Measurements from ENCODE around the gene MIB1. TPM values are rescaled to one million over a fixed set of nuclear protein-coding genes. Genes with fewer than 3 reads are reported as not detected.

MIB1 gene
- total and polyA plus RNA-seq, 2 experiments from 2014 or later = 8.3 to 62.3 TPM

DNA sequence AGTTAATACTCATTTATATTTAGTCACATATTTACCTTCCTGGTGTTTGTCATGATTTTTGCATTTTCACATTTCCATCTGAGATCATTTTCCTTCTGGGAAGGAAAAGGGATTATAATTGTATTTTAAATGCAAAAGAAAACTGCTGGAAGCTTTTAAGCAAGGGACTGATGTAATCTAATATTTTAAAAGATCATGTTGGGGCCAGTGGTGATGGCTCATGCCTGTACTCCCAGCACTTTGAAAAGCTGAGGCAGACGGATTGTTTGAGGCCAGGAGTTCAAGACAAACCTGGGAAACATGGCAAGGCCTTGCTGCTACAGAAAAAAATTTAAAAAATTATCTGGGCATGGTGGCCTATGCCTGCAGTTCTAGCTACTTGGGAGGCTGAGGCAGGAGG, 149.0 kb downstream of the MIB1 start:
- Histone ChIP-seq H3K79me2 (no peaks in the 10 kb centered on the region), H3K4me2 (no peak overlapping the region), H3K36me3 (replicated peaks; ENCODE audit: insufficient read depth, low read depth) (no peaks in the 10 kb centered on the region), H2AFZ (no peak overlapping the region), H3K4me1 (ENCODE audit: insufficient read depth) (no peaks in the 10 kb centered on the region), H3K9me2 (replicated peaks; ENCODE audit: insufficient read depth) (no peaks in the 10 kb centered on the region), H3K27ac (no peak overlapping the region), H3K27me3 (no peaks in the 10 kb centered on the region), H4K20me1 (ENCODE audit: insufficient read depth, poor library complexity, severe bottlenecking) (no peaks in the 10 kb centered on the region), H3K9me3 (ENCODE audit: low read depth) (no peaks in the 10 kb centered on the region), H3K4me3 (no peak overlapping the region)
- WGBS (ENCODE audit: low lambda C conversion rate, missing lambda C conversion rate) = 59% methylated on average over 1 of the region's 1 CpG
- no peak for DNase-seq (ENCODE audit: low spot score)
- TF ChIP-seq, protein P1, sequence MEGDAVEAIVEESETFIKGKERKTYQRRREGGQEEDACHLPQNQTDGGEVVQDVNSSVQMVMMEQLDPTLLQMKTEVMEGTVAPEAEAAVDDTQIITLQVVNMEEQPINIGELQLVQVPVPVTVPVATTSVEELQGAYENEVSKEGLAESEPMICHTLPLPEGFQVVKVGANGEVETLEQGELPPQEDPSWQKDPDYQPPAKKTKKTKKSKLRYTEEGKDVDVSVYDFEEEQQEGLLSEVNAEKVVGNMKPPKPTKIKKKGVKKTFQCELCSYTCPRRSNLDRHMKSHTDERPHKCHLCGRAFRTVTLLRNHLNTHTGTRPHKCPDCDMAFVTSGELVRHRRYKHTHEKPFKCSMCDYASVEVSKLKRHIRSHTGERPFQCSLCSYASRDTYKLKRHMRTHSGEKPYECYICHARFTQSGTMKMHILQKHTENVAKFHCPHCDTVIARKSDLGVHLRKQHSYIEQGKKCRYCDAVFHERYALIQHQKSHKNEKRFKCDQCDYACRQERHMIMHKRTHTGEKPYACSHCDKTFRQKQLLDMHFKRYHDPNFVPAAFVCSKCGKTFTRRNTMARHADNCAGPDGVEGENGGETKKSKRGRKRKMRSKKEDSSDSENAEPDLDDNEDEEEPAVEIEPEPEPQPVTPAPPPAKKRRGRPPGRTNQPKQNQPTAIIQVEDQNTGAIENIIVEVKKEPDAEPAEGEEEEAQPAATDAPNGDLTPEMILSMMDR (IDR thresholded peaks at IDR 0.05; ENCODE audit: poor library complexity) = no peak
- TF ChIP-seq EZH2 (IDR thresholded peaks at IDR 0.05; ENCODE audit: borderline replicate concordance) (no peak), EZH2phosphoT487 (IDR thresholded peaks at IDR 0.05; ENCODE audit: low read depth, severe bottlenecking, unreplicated experiment) (no peak)

DNA sequence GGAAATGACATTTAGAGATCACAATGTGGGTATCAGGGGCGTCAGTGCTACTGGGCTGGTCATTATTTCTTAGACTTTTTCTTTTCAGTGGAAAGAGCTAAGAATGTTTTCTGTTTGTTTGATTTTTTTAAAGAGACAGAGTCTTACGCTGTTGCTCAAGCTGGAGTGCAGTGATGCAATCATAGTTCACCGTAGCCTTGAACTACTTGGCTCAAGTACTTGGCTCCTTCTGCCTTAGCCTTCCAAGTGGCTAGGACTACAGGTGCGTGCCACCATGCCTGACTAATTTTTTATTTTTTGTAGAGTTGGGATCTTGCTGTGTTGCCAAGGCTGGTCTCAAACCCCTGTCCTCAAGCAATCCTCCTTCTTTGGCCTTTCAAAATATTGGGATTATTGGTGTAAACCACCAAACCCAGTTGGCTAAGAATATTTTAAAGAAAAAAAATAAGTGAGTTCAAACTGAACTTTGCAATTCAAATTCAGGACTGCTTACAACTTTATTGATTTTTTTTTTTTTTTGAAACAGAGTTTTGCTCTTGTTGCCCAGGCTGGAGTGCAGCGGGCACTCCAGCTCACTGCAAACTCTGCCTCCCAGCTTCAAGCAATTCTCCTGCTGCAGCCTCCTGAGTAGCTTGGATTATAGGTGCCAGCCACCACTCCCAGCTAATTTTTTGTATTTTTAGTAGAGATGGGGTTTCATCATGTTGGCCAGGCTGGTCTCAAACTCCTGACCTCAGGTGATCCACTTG, 154.2 kb downstream of the MIB1 start:
- Histone ChIP-seq H3K27me3 (no peaks in the 10 kb centered on the region), H3K4me3 (no peak overlapping the region), H2AFZ (no peak overlapping the region), H3K9me3 (ENCODE audit: low read depth) (no peaks in the 10 kb centered on the region), H3K36me3 (replicated peaks; ENCODE audit: insufficient read depth, low read depth) (no peaks in the 10 kb centered on the region), H3K27ac (no peak overlapping the region), H3K79me2 (peaks cover 3% of the 10 kb centered on the region), H3K4me2 (no peak overlapping the region), H3K4me1 (ENCODE audit: insufficient read depth) (no peaks in the 10 kb centered on the region), H3K9me2 (replicated peaks; ENCODE audit: insufficient read depth) (no peaks in the 10 kb centered on the region), H4K20me1 (ENCODE audit: insufficient read depth, poor library complexity, severe bottlenecking) (no peaks in the 10 kb centered on the region)
- DNase-seq (ENCODE audit: low spot score) = no peak
- TF ChIP-seq, protein P1 (IDR thresholded peaks at IDR 0.05; ENCODE audit: poor library complexity) = no peak
- no peak for TF ChIP-seq EZH2phosphoT487 (IDR thresholded peaks at IDR 0.05; ENCODE audit: low read depth, severe bottlenecking, unreplicated experiment)
- no peak for TF ChIP-seq EZH2 (IDR thresholded peaks at IDR 0.05; ENCODE audit: borderline replicate concordance)
- WGBS (ENCODE audit: low lambda C conversion rate, missing lambda C conversion rate) = 82% methylated on average over 5 of the region's 5 CpGs

DNA sequence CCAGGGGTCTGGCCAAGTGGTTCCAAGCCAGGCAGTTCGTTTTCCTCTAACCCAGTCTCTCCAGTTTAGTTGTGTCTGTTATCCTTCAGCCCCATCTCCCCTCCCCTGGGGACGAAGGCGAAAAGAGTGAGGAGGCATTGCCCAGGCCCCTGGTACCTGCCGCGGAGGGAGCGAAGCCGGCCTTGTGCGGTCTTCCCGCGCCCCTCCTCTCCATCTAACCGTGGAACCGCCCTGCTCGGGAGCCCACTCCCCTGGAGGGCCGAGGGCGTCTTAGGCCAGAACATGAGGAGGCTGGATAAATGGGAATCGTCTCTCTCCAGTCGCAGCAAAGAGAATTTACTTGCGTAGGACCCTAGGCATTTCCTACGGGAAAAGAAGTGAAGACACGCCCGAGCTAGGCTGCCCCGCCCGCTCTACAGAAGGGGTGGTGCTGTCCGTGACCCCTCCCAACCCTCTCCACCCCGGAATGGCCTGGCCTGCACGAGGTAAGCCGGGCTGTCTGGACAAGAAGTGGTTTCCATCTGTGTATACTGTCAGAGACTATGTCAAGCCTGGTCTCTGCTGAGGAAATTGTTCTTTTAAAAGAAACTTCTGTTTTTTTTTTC, 156.2 kb downstream of the MIB1 start:
- 89% methylated on average over 27 of the region's 27 CpGs for WGBS (ENCODE audit: low lambda C conversion rate, missing lambda C conversion rate)
- no peak overlapping the region for H3K4me2 ChIP-seq
- no peak overlapping the region for H3K4me3 ChIP-seq
- no peak overlapping the region for H3K27ac ChIP-seq
- no peak overlapping the region for H2AFZ ChIP-seq
- no peaks in the 10 kb centered on the region for H3K9me3 ChIP-seq (ENCODE audit: low read depth)
- H3K9me2 ChIP-seq (replicated peaks; ENCODE audit: insufficient read depth) = no peaks in the 10 kb centered on the region
- no peaks in the 10 kb centered on the region for H3K36me3 ChIP-seq (replicated peaks; ENCODE audit: insufficient read depth, low read depth)
- no peaks in the 10 kb centered on the region for H4K20me1 ChIP-seq (ENCODE audit: insufficient read depth, poor library complexity, severe bottlenecking)
- H3K79me2 ChIP-seq = peaks cover 3% of the 10 kb centered on the region
- TF ChIP-seq, protein P1 (IDR thresholded peaks at IDR 0.05; ENCODE audit: poor library complexity) = no peak
- TF ChIP-seq EZH2phosphoT487 (IDR thresholded peaks at IDR 0.05; ENCODE audit: low read depth, severe bottlenecking, unreplicated experiment) (no peak), EZH2 (IDR thresholded peaks at IDR 0.05; ENCODE audit: borderline replicate concordance) (no peak)
- H3K4me1 ChIP-seq (ENCODE audit: insufficient read depth) = peaks cover 11% of the 10 kb centered on the region
- DNase-seq (ENCODE audit: low spot score) = no peak
- H3K27me3 ChIP-seq = no peaks in the 10 kb centered on the region

Measured in hepatocyte (in vitro differentiated cells).